Caco-2 (cell line): Measurements from ENCODE around the gene PPARG. TPM values are rescaled to one million over a fixed set of nuclear protein-coding genes. Genes with fewer than 3 reads are reported as not detected.

Source experiments
- BruUV-seq: library from RNA; stranded (reverse); fragments of 400-500 nt; replicated peaks from 2 replicates; lab custom pipeline; 2021; lab: Mats Ljungman, UMichigan
- CTCF ChIA-PET: fragments of 300-600 bp; sonication (Branson Sonifier 250); formaldehyde crosslinking; loops from one replicate; lab custom pipeline; 2022; ENCODE audit warnings: antibody characterized with exemption; lab: Charles Lee
- POLR2A ChIA-PET: fragments of 300-600 bp; sonication (Branson Sonifier 250); formaldehyde crosslinking; loops from one replicate; lab custom pipeline; 2022; ENCODE audit warnings: antibody characterized with exemption; lab: Charles Lee
- DNase-seq, 2 experiments: peaks; one replicate each; pipeline versions ENCODE4 v3.0.0 to v3.0.0-alpha.2; 2020 to 2022
- H3K27me3 ChIP-seq: replicated peaks from 2 replicates; pipeline ENCODE4 v1.6.0; 2011; ENCODE audit warnings: low read length; ENCODE audit not compliant: control insufficient read depth, insufficient read depth
- H3K36me3 ChIP-seq: 2 replicates; pipeline ENCODE4 v1.5.1; 2011; ENCODE audit warnings: low read length; ENCODE audit not compliant: control insufficient read depth, insufficient read depth
- H3K4me1 ChIP-seq: fragments of 250-450 bp; sonication (Bioruptor Pico); 2 replicates; pipeline ENCODE4 v1.5.1; 2020; ENCODE audit warnings: mild to moderate bottlenecking
- H3K4me3 ChIP-seq: 2 replicates; pipeline ENCODE4 v1.5.1; 2011; ENCODE audit warnings: low read depth, mild to moderate bottlenecking, control low read depth, low read length
- H3K9me3 ChIP-seq: fragments of 250-450 bp; sonication (Bioruptor Pico); 2 replicates; pipeline ENCODE4 v1.5.1; 2020; ENCODE audit warnings: mild to moderate bottlenecking, moderate library complexity
- H3K27ac Mint-ChIP-seq: one replicate; pipeline ENCODE4 v1.8.0; 2022; ENCODE audit warnings: mixed read lengths; ENCODE audit not compliant: unreplicated experiment
- H3K27me3 Mint-ChIP-seq: one replicate; pipeline ENCODE4 v1.8.0; 2022; ENCODE audit warnings: mixed read lengths; ENCODE audit not compliant: insufficient read depth, unreplicated experiment
- H3K36me3 Mint-ChIP-seq: one replicate; pipeline ENCODE4 v1.8.0; 2022; ENCODE audit warnings: mild to moderate bottlenecking, mixed read lengths; ENCODE audit not compliant: insufficient read depth, unreplicated experiment
- H3K4me1 Mint-ChIP-seq: one replicate; pipeline ENCODE4 v1.8.0; 2022; ENCODE audit warnings: low read depth, mixed read lengths; ENCODE audit not compliant: unreplicated experiment
- H3K4me3 Mint-ChIP-seq: one replicate; pipeline ENCODE4 v1.8.0; 2022; ENCODE audit warnings: mild to moderate bottlenecking, moderate library complexity, mixed read lengths; ENCODE audit not compliant: unreplicated experiment
- H3K9me3 Mint-ChIP-seq: one replicate; pipeline ENCODE4 v1.8.0; 2022; ENCODE audit warnings: mixed read lengths; ENCODE audit not compliant: unreplicated experiment
- CTCF ChIP-seq, 2 experiments: fragments of 200-600 bp in 1 of 2; IDR thresholded peaks; 1 replicate in 1 of 2; 2 replicates in 1 of 2; pipeline versions ENCODE4 v1.5.1 to v1.8.0; 2011 to 2022; ENCODE audit warnings: antibody characterized with exemption in 1 of 2, control low read depth in 1 of 2, inconsistent platforms in 1 of 2, low read depth in 1 of 2, low read length in 1 of 2, mild to moderate bottlenecking in 1 of 2, moderate library complexity in 1 of 2; ENCODE audit not compliant: insufficient read depth in 1 of 2, severe bottlenecking in 1 of 2, unreplicated experiment in 1 of 2
- intact Hi-C: fragments of 100-400 bp; cut with micrococcal nuclease; formaldehyde crosslinking; loops from one replicate; pipeline ENCODE4 v1.10.0; 2022; ENCODE audit not compliant: unreplicated experiment
- total RNA-seq: library from RNA; stranded (reverse); gene quantifications from 2 replicates; pipeline ENCODE4 v1.2.3, GENCODE V29; 2022

Gene PPARG
- total RNA-seq, 1 experiment from 2014 or later, result 15.6 TPM

DNA sequence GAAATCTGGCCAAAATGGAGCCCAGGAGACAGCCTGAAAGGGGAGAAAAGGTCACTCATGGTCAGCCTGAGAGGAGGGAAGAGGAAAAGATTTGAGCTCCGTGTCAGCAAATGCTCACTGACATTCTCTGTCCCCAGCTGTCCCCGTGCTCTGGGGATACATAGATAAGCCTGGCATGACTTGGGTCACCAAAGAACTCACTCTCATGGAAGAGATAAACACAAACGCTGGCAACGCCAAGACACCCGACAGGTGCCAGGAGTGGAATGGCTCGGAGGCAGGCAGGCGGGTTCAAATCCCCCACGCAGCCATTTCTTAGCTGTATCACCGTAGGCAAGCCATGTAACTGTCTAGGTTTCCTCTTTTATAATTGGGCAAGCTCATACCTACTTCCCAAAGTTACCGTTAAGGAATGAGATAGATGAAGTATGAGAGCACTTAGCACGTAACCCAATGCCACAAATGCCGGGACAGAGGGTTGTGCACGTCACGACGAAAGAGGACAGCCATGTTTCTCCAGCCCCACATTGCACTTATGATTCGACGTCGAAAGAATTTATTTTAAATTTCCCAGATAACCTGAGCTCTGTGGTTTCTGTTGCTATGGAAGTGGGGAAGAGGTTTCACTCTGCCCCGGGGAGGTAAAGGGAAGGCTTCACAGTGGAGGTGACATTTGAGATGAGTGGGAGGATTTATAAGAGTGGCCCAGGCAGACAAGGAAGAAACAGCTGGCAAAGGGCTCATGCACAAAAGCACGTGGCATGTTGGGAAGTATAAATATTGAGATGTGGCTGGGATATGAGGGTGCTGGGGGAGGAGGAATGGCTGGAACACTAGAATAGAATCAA, 154.0 kb downstream of the PPARG start:
- peak overlapping the region; percentile 10 for H3K4me3 Mint-ChIP-seq
- H3K4me1 Mint-ChIP-seq, result peaks cover 40% of the 10 kb centered on the region
- Histone ChIP-seq H3K4me3 (no peak overlapping the region), H3K4me1 (peaks cover 37% of the 10 kb centered on the region), H3K27me3 (no peaks in the 10 kb centered on the region), H3K36me3 (no peaks in the 10 kb centered on the region), H3K9me3 (no peaks in the 10 kb centered on the region)
- intact Hi-C loops, result loop anchor here (10.0 kb wide), 1 partner anchor 158 kb away; the partner anchor contains the start of gene PPARG
- no peaks in the 10 kb centered on the region for H3K27me3 Mint-ChIP-seq
- no peak for DNase-seq
- H3K9me3 Mint-ChIP-seq, result no peaks in the 10 kb centered on the region
- ChIA-PET POLR2A (no interaction called here), CTCF (interaction anchor here (1.1 kb wide), 1 partner anchor 37 kb away, joined by 4 read pairs; no protein-coding TSS in a partner anchor)
- peaks cover 15% of the 10 kb centered on the region for H3K36me3 Mint-ChIP-seq
- H3K27ac Mint-ChIP-seq, result peak overlapping the region; percentile 92
- BruUV-seq, result no TSS peak
- TF ChIP-seq CTCF (IDR thresholded peaks at IDR 0.05; ENCODE audit: insufficient read depth in 1 of 2, low read depth in 1 of 2, low read length in 1 of 2, severe bottlenecking in 1 of 2, unreplicated experiment in 1 of 2), result no peak

- H3K9me3 ChIP-seq, result no peaks in the 10 kb centered on the region
- no peak for DNase-seq
- Mint-ChIP-seq H3K4me1 (peaks cover 40% of the 10 kb centered on the region), H3K36me3 (peaks cover 15% of the 10 kb centered on the region), H3K4me3 (peak overlapping the region; percentile 72), H3K9me3 (no peaks in the 10 kb centered on the region), H3K27ac (peak overlapping the region; percentile 92), H3K27me3 (no peaks in the 10 kb centered on the region)
- no peak for TF ChIP-seq CTCF (IDR thresholded peaks at IDR 0.05; ENCODE audit: insufficient read depth in 1 of 2, low read depth in 1 of 2, low read length in 1 of 2, severe bottlenecking in 1 of 2, unreplicated experiment in 1 of 2)
- ChIA-PET POLR2A (interaction anchor here (0.9 kb wide), 1 partner anchor 36 kb away, joined by 7 read pairs; no protein-coding TSS in a partner anchor), CTCF (no interaction called here)
- H3K27me3 ChIP-seq, result no peaks in the 10 kb centered on the region
- H3K4me3 ChIP-seq, result no peak overlapping the region
- BruUV-seq, result TSS peak; percentile 88
- peaks cover 37% of the 10 kb centered on the region for H3K4me1 ChIP-seq
- intact Hi-C loops, result loop anchor here (1.0 to 10.0 kb wide), 4 partner anchors 21 to 159 kb away; partner anchors contain the start of gene PPARG
- no peaks in the 10 kb centered on the region for H3K36me3 ChIP-seq
Measured at GRCh38 chr3:12443781-12444522, 155.1 kb downstream of the PPARG start.
